Mucosa of descending colon (tissue), 3 donors: ENCODE data around the gene LRCOL1. TPM values are rescaled to one million over a fixed set of nuclear protein-coding genes. Genes with fewer than 3 reads are reported as not detected.

Experiments
- ATAC-seq: fragments of 200-7000 bp; cut with Tn5 transposase; one replicate; pipeline ENCODE4 v1.9.1; 2020; ENCODE audit warnings: mild to moderate bottlenecking, moderate library complexity
- DNase-seq, 3 donors: peaks; one replicate each; pipeline ENCODE4 v3.0.0-alpha.2; 2020
- H3K36me3 ChIP-seq: fragments of 200-600 bp; one replicate; pipeline ENCODE4 v1.8.0; 2021; ENCODE audit warnings: low read depth, mild to moderate bottlenecking
- H3K4me1 ChIP-seq: fragments of 200-600 bp; one replicate; pipeline ENCODE4 v1.8.0; 2021; ENCODE audit warnings: low read depth, mild to moderate bottlenecking
- H3K4me3 ChIP-seq: fragments of 200-600 bp; one replicate; pipeline ENCODE4 v1.8.0; 2021; ENCODE audit warnings: mild to moderate bottlenecking
- H3K9me3 ChIP-seq: fragments of 200-600 bp; one replicate; pipeline ENCODE4 v1.8.0; 2021; ENCODE audit warnings: mild to moderate bottlenecking
- CTCF ChIP-seq: fragments of 200-600 bp; IDR thresholded peaks from one replicate; pipeline ENCODE4 v1.8.0; 2022; ENCODE audit warnings: antibody characterized with exemption, mild to moderate bottlenecking
- intact Hi-C, 2 donors: fragments of 100-400 bp; cut with DNase I in 1 of 2; cut with micrococcal nuclease in 1 of 2; formaldehyde crosslinking; loops; one replicate each; pipeline versions ENCODE4 v1.11.0 to v1.11.1; 2022; cut with DNase I, micrococcal nuclease
- total RNA-seq, 3 donors: library from RNA; stranded (reverse); fragmentation: NEBNext Ultra II Directional in 2 of 3; extraction: Animal tissue kit (Norgen Biotek cat#: 25700) in 2 of 3; gene quantifications; one replicate each; pipeline versions ENCODE4 v1.2.1 to v1.2.4, GENCODE V29; 2021 to 2023
- donor health status: DM: no; HTN: no; CAD: no; lungs with moderate emphysema.
- donor health status: DM: no; HTN: no; CAD: no.
- donor health status: DM: no; HTN: yes; CAD: no.

The LRCOL1 gene
- total RNA-seq, 3 donors from 2014 or later, result not detected

DNA sequence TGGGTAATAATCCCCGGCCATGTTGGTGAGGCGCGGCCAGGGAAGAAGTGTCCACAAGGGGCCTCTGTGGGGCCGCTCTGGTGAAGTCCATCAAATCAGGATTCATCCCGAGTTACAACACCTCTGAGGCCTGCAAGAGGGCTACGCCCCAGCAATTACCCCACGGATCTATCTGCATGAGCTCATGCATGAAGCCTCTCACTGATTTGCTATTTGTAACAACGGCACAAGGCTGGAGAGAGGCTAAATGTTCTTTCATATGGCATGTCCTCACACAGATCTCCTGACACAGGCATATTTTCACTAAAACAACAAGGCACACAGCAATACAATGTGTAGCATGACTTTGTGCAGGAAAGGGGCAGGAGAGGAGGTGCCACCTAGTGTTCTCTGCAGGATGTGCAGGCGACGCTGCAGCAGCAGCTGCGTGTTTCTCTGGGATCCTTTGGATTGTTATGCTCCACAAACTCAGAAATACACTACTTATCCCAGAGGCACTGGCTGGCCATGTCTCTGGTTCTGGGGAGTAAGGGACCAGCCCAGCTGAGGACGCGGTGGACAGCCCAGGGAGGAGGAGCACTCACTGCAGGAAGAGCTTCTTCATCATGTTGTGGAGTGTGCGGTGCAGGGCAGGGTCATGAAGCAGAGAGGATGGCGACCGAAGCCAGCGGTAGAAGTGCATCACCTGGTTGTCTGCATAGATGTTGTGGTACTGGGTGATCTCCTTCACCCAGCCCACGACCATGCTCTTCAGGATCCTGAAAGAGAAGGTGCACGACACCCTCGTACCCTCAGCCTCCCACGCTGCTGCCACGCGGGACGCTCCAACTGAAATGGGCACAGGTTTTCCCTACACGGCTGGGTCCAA lies 28.4 kb upstream of the LRCOL1 start:
- peak; percentile 38 for TF ChIP-seq CTCF
- intact Hi-C loops, result no loop called here
- Histone ChIP-seq H3K9me3 (no peaks in the 10 kb centered on the region), H3K4me3 (no peak overlapping the region), H3K36me3 (no peaks in the 10 kb centered on the region), H3K4me1 (no peaks in the 10 kb centered on the region)
- peak in 2 of 3 donors; percentile 48 to 57 for DNase-seq
- peak; percentile 77 for ATAC-seq

- Histone ChIP-seq H3K4me1 (no peaks in the 10 kb centered on the region), H3K4me3 (no peak overlapping the region), H3K36me3 (no peaks in the 10 kb centered on the region), H3K9me3 (no peaks in the 10 kb centered on the region)
- no peak for ATAC-seq
- TF ChIP-seq CTCF, result no peak
- intact Hi-C loops, result no loop called here
- DNase-seq, result no peak
Observed at GRCh38 chr12:132637811-132638210, 27.4 kb upstream of the LRCOL1 start.

- Histone ChIP-seq H3K4me1 (no peaks in the 10 kb centered on the region), H3K36me3 (no peaks in the 10 kb centered on the region), H3K4me3 (no peak overlapping the region), H3K9me3 (no peaks in the 10 kb centered on the region)
- intact Hi-C loops, result no loop called here
- no peak for TF ChIP-seq CTCF
- DNase-seq (no peak), ATAC-seq (no peak)
Observed at GRCh38 chr12:132635076-132635955, 24.9 kb upstream of the LRCOL1 start.

GRCh38 chr12:132634411-132634990 lies 24.1 kb upstream of the LRCOL1 start:
- Histone ChIP-seq H3K4me1 (no peaks in the 10 kb centered on the region), H3K4me3 (no peak overlapping the region), H3K36me3 (no peaks in the 10 kb centered on the region), H3K9me3 (no peaks in the 10 kb centered on the region)
- DNase-seq (no peak), ATAC-seq (no peak)
- TF ChIP-seq CTCF, result no peak
- intact Hi-C loops, result no loop called here

DNA sequence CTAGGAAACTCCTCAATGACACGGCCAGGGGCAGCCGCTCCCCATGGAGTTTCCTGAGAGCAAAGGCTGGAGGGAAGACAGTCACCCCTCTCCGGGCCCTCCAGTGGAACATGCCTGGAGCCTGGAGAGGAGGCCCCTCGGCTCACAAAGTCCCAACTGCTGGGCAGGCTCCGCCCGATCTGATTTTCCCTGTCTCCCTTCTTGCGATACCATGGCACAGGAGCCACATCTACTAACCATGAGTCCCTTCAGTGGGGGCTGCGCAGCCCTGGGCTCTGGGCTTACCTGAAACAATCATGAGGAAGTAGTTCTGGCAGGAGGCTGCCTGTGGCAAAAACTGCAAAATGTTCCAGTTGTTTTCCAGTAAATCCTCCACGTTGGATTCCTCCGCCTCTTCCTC lies 23.5 kb upstream of the LRCOL1 start:
- ATAC-seq (no peak), DNase-seq (no peak)
- intact Hi-C loops, result no loop called here
- H3K36me3 ChIP-seq, result peaks cover 3% of the 10 kb centered on the region
- TF ChIP-seq CTCF, result no peak
- H3K4me3 ChIP-seq, result no peak overlapping the region
- no peaks in the 10 kb centered on the region for H3K9me3 ChIP-seq
- no peaks in the 10 kb centered on the region for H3K4me1 ChIP-seq
